Raji (cell line): ENCODE data around the gene TLE3.

Source experiments
- POLR2A ChIP-seq: IDR thresholded peaks from 2 replicates; pipeline ENCODE4 v1.6.1; 2011; ENCODE audit warnings: low read depth, low read length, control low read depth; ENCODE audit not compliant: insufficient read depth

TLE3 gene

GRCh38 chr15:70132139-70132538, 34.4 kb upstream of the TLE3 start:
- TF ChIP-seq POLR2A = no peak

GRCh38 chr15:70128414-70129140, 30.9 kb upstream of the TLE3 start:
- no peak for TF ChIP-seq POLR2A

DNA sequence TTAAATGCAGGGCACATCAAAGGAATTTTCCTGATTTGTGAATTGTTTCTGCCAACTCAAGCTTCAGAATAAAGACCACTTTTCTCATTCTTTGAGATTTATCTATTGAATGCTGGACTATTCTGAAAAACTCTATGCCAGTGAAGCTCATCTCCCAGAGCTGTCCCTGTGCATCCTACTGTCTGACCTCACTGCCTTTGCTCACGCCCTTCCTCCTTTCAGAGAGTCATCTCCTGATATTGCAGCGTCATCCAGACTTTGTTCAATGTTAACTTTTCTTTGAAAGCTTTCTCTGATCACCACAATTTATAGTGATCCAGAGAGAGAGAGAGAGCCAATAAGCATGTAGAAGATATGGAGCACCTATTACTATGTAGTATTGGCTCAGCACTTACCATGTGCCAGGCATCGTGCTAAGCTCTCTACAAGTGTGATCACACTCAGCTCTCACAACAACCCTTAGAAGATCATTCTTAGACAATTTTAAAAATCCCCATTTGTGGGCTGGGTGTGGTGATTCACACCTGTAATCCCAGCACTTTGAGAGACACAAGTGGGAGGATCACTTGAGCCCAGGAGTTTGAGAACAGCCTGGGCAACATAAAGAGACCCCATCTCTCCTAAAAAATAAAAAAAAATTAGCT, 30.2 kb upstream of the TLE3 start:
- no peak for TF ChIP-seq POLR2A

GRCh38 chr15:70127288-70127746, 29.6 kb upstream of the TLE3 start:
- no peak for TF ChIP-seq POLR2A

DNA sequence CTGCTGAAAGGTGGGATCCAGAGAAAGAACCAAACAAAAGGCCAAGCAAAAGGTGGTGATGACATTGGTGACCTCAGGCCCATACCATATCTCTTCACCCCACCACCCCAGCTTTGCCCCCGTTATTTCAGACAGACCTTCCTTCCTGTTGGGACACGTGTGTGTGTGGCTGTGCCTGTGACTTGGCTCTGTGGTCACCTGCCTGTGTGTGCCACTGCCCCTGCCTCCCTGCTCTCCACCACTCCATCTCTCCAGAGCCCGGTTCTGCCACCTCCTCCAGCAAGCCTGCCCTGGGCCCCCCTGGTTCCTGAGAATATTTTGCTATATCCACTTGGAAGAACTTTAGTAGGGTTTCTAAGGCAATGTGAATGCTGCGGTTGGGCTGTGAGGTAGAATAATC, 28.6 kb upstream of the TLE3 start:
- no peak for TF ChIP-seq POLR2A

GRCh38 chr15:70125605-70126004, 27.9 kb upstream of the TLE3 start:
- TF ChIP-seq POLR2A = no peak

GRCh38 chr15:70121624-70122302, 24.0 kb upstream of the TLE3 start:
- no peak for TF ChIP-seq POLR2A

DNA sequence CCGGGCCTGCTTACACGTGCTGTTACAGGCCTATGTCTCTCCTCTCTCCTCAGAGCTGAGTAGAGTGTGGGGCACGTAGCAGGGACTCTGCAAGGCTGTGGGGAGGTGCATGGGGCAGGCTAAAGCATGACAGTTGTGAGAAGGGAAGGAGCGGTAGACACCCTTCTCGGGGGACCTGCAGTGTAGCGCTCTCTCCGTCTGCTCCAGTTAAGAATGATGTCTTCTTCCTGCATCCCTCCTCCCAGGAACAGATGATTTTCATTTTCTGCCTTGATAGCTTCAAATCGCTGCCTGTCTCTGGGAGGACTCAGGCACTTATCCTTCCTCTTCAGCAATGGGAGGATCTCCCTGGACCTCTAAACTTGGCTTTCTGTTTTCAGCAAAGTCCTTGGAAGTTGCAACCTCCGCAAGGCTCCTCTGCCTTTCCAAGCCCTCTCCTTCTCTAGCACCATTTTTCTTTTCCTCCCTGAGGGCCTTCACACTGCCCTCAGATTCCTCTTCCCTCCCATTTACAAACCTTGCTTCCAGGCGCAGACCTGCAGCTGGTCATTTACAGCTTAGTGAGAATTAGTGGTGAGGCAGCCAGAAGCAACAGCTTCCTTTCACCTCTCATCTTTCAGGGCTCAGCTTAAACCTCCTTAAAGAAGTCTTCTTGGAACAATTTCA, 23.4 kb upstream of the TLE3 start:
- TF ChIP-seq POLR2A = no peak

- TF ChIP-seq POLR2A = no peak
Observed at GRCh38 chr15:70119911-70120508, 22.3 kb upstream of the TLE3 start.

DNA sequence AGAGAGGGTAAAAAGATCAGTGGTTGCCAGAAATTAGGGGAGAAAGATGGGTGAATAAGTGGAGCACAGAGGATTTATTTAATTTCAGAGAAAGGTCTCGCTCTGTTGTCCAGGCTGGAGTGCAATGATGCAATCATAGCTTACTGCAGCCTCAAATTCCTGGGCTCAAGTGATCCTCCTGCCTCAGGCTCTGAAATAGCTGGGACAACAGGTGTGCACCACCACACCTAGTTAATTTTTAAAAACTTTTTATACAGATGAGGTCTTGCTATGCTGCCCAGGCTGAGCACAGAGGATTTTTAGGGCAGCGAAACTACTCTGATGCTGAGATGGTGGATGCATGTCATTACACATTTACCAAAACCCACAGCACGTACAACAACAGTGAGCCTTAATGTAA, 20.9 kb upstream of the TLE3 start:
- no peak for TF ChIP-seq POLR2A

DNA sequence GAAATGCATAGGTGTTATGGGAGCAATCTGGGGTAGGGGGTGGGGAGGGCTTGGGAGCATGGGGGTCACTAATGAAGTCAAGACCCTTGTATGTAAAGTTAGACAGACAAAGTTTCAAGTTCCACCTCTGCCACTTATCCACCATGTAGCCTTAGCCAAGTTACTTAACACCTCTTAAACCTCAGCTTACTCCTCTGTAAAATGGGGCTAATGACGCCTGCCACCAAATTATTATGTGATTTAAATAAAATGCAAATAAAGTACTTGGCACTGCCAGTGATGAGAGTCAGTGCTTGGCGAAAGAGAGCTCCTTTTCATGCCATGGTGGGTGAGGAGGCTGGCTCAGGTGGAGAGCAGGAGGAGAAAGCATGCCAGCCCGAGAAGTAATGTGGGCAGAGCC, 18.6 kb upstream of the TLE3 start:
- TF ChIP-seq POLR2A = no peak

DNA sequence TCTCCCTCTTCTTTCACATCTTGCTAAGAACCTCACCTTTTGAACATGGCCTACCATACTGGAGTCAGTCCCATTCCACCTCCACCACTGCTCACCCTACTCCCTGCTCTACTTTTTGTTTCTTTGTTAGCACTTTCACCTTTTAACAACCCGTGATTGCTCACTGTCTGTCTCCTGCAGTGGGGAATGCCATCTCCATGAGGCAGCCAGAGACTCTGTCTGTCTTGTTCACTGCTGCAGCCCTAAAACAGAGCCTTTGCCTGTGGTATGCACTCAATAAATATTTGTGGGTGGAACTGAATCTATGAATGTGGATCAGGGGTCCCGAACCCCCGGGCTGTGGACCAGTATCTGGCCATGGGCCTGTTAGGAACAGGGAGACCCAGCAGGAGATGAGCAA, 16.5 kb upstream of the TLE3 start:
- TF ChIP-seq POLR2A = no peak

DNA sequence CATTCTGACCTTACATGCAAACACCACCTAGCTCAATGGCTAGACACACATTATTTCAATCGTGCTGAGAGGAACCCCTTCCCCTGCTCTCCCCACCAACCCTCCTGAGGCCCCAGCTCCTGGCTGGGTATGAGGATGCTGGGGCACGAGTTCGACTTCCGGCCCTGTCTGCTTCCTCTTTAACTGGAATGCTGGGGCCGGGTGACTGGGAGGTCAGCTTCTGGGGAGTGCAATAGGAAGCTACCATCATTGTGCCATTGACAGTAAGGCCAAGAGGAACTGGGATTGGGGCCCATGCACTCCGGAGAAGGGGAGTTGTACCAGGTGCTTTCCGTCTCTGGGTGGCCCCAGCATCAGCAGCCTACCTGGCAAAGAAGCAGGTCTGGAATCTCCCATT, 15.6 kb upstream of the TLE3 start:
- TF ChIP-seq POLR2A = no peak

DNA sequence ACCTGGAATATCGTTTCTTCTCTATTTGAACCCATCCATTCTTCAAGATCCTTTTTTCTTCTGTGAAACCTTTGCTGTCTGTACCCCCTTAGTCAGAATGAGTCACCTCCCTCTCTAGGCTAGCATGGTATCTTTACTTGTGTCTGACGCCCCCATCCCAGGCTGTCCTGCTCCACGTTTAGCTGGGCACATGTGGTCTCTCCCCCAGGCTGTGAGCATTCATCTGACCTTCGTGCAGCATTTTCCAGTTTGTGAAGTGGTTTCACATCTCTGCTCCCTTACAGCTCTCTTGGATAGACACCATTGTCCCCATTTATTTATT, 14.3 kb upstream of the TLE3 start:
- TF ChIP-seq POLR2A = no peak
